ENCODE data around the gene HPS3. TPM values are rescaled to one million over a fixed set of nuclear protein-coding genes. Genes with fewer than 3 reads are reported as not detected.
"Not testable (repeated sequence)": the region's sequence is repeated elsewhere in the genome, so short reads cannot be mapped to it uniquely, and the experiment has no call there.

The HPS3 gene
- total RNA-seq, 2 donors from 2014 or later, result 15.8 to 19.5 TPM

- Histone ChIP-seq H3K9me3 (no peaks in the 10 kb centered on the region), H3K36me3 (no peaks in the 10 kb centered on the region), H3K4me1 (no peaks in the 10 kb centered on the region), H3K4me3 (no peak overlapping the region), H3K9ac (ENCODE audit: low read depth in 2 of 2, low read length in 2 of 2) (no peak overlapping the region), H3K27ac (no peak overlapping the region), H3K27me3 (no peaks in the 10 kb centered on the region)
- intact Hi-C loops (cut with DNase I), result no loop called here
- DNase-seq, result no peak
- no peak for TF ChIP-seq CTCF (IDR thresholded peaks at IDR 0.05)
These were observed 38.5 kb upstream of the HPS3 start for GRCh38 chr3:149090907-149091306.

- no peak for TF ChIP-seq CTCF (IDR thresholded peaks at IDR 0.05)
- no peaks in the 10 kb centered on the region for H3K4me1 ChIP-seq
- H3K27me3 ChIP-seq, result no peaks in the 10 kb centered on the region
- no peak overlapping the region for H3K4me3 ChIP-seq
- H3K36me3 ChIP-seq, result no peaks in the 10 kb centered on the region
- intact Hi-C loops (cut with DNase I), result no loop called here
- no peaks in the 10 kb centered on the region for H3K9me3 ChIP-seq
- no peak for DNase-seq
- H3K27ac ChIP-seq, result no peak overlapping the region
- H3K9ac ChIP-seq (ENCODE audit: low read depth in 2 of 2, low read length in 2 of 2), result no peak overlapping the region
These were observed 37.5 kb upstream of the HPS3 start for GRCh38 chr3:149091983-149092382.

GRCh38 chr3:149095487-149095886 lies 34.0 kb upstream of the HPS3 start:
- H3K36me3 ChIP-seq, result no peaks in the 10 kb centered on the region
- H3K27ac ChIP-seq, result no peak overlapping the region
- no peak overlapping the region for H3K9ac ChIP-seq (ENCODE audit: low read depth in 2 of 2, low read length in 2 of 2)
- no peak for DNase-seq
- intact Hi-C loops (cut with DNase I), result no loop called here
- no peak overlapping the region for H3K4me3 ChIP-seq
- H3K4me1 ChIP-seq, result no peaks in the 10 kb centered on the region
- H3K27me3 ChIP-seq, result no peaks in the 10 kb centered on the region
- H3K9me3 ChIP-seq, result no peaks in the 10 kb centered on the region
- no peak for TF ChIP-seq CTCF (IDR thresholded peaks at IDR 0.05)

DNA sequence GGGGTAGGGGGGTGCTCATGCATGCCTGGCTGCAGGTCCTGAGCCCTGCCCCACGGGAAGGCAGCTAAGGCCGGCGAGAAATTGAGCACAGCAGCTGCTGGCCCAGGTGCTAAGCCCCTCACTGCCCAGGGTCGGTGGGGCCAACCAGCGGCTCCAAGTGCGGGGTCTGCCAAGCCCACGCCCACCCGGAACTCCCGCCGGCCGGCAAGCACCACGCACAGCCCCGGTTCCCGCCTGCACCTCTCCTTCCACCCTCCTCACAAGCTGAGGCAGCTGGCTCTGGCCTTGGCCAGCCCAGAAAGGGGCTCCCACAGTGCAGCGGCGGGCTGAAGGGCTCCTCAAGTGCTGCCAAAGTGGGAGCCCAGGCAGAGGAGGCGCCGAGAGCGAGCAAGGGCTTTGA lies 31.5 kb upstream of the HPS3 start:
- H3K4me1 ChIP-seq; H3K27ac ChIP-seq; H3K27me3 ChIP-seq; H3K36me3 ChIP-seq; H3K9ac ChIP-seq (ENCODE audit: low read depth in 2 of 2, low read length in 2 of 2); intact Hi-C loops (cut with DNase I); H3K9me3 ChIP-seq; H3K4me3 ChIP-seq; DNase-seq: not testable (repeated sequence)

DNA sequence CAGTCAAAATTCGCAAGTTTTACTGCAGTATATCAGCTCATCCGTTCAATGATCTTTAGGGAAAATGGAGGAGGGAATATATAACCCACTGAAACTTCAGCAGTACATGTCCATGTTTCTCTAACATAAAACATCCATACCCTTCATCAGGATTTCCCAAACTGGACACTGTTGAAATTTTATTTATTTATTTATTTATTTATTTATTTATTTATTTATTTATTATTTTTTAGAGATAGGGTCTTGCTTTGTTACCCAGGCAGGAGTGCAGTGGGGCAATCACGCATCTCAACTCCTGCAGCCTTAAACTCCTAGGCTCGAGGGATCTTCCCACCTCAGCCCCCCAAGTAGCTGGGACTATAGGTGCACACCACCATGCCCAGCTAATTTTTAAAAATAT lies 28.3 kb upstream of the HPS3 start:
- TF ChIP-seq CTCF (IDR thresholded peaks at IDR 0.05), result no peak
- no peaks in the 10 kb centered on the region for H3K27me3 ChIP-seq
- DNase-seq, result no peak
- no peak overlapping the region for H3K9ac ChIP-seq (ENCODE audit: low read depth in 2 of 2, low read length in 2 of 2)
- H3K36me3 ChIP-seq, result no peaks in the 10 kb centered on the region
- H3K4me1 ChIP-seq, result no peaks in the 10 kb centered on the region
- intact Hi-C loops (cut with DNase I), result no loop called here
- no peak overlapping the region for H3K27ac ChIP-seq
- H3K4me3 ChIP-seq, result no peak overlapping the region
- H3K9me3 ChIP-seq, result no peaks in the 10 kb centered on the region

GRCh38 chr3:149101641-149102040 lies 27.8 kb upstream of the HPS3 start:
- H3K4me1 ChIP-seq, result no peaks in the 10 kb centered on the region
- H3K9ac ChIP-seq (ENCODE audit: low read depth in 2 of 2, low read length in 2 of 2), result no peak overlapping the region
- intact Hi-C loops (cut with DNase I), result no loop called here

More at GRCh38 chr3:149101641-149102040, 27.8 kb upstream of the HPS3 start:
- DNase-seq, result no peak
- no peaks in the 10 kb centered on the region for H3K9me3 ChIP-seq
- H3K27me3 ChIP-seq, result no peaks in the 10 kb centered on the region
- no peak overlapping the region for H3K4me3 ChIP-seq
- H3K36me3 ChIP-seq, result no peaks in the 10 kb centered on the region
- no peak for TF ChIP-seq CTCF (IDR thresholded peaks at IDR 0.05)
- no peak overlapping the region for H3K27ac ChIP-seq
